ENCODE measurements around the gene RFTN2. TPM values are rescaled to one million over a fixed set of nuclear protein-coding genes. Genes with fewer than 3 reads are reported as not detected.

The RFTN2 gene
- polyA plus RNA-seq, 1 donor (not counting 4 experiments of a cell fraction or from before 2014, with no cell fraction given) = 0.37 TPM

- no peaks in the 10 kb centered on the region for H3K9me3 ChIP-seq (ENCODE audit: control insufficient read depth, low read depth, low read length)
- no peak overlapping the region for H3K9ac ChIP-seq (ENCODE audit: control insufficient read depth, extremely low read depth, insufficient read depth, low read length)
- no peak overlapping the region for H3K27ac ChIP-seq (ENCODE audit: control insufficient read depth, insufficient read depth, low read length)
- peaks cover 5% of the 10 kb centered on the region for H3K27me3 ChIP-seq (ENCODE audit: control insufficient read depth, extremely low read depth, insufficient read depth, low read length)
- no peaks in the 10 kb centered on the region for H3K4me1 ChIP-seq (ENCODE audit: control insufficient read depth, extremely low read depth, insufficient read depth, low read length)
- no peaks in the 10 kb centered on the region for H3K9me1 ChIP-seq (ENCODE audit: control insufficient read depth, extremely low read depth, insufficient read depth, low read length)
- dilution Hi-C loops (cut with MboI; ENCODE audit: extremely low pct_ligation_motif_present, low sequenced_read_pairs) = no loop called here
- H3K4me3 ChIP-seq (ENCODE audit: control insufficient read depth in 2 of 3, extremely low read depth in 1 of 3, insufficient read depth in 2 of 3, low read depth in 1 of 3, low read length in 3 of 3) = no peak overlapping the region
- H4K20me1 ChIP-seq (ENCODE audit: control insufficient read depth, extremely low read depth, insufficient read depth, low read length) = no peaks in the 10 kb centered on the region
- no peak overlapping the region for H3K4me2 ChIP-seq (ENCODE audit: control insufficient read depth, extremely low read depth, insufficient read depth, low read depth, low read length)
- no peak for TF ChIP-seq EZH2 (IDR thresholded peaks at IDR 0.05; ENCODE audit: low read length)
- TF ChIP-seq CTCF (optimal IDR thresholded peaks at IDR 0.05 in 1 of 3, IDR thresholded peaks at IDR 0.05 in 1 of 3, conservative IDR thresholded peaks at IDR 0.05 in 1 of 3; ENCODE audit: extremely low read depth in 1 of 3, insufficient read depth in 2 of 3, low read length in 3 of 3) = no peak
- H3K79me2 ChIP-seq (ENCODE audit: control insufficient read depth, insufficient read depth, low read length) = no peaks in the 10 kb centered on the region
- no peak overlapping the region for H2AFZ ChIP-seq (ENCODE audit: control insufficient read depth, low read length)
- FAIRE-seq (no peak), DNase-seq (ENCODE audit: low read depth, low spot score) (no peak)
- no peaks in the 10 kb centered on the region for H3K36me3 ChIP-seq (ENCODE audit: control insufficient read depth in 2 of 2, extremely low read depth in 1 of 2, insufficient read depth in 2 of 2, low read length in 2 of 2)
These were observed 796 bp downstream of the RFTN2 start for GRCh38 chr2:197674591-197674990.

GRCh38 chr2:197674060-197674459 lies 1.3 kb downstream of the RFTN2 start:
- no peak overlapping the region for H3K27ac ChIP-seq (ENCODE audit: control insufficient read depth, insufficient read depth, low read length)
- no peak for DNase-seq (ENCODE audit: low read depth, low spot score)
- H3K36me3 ChIP-seq (ENCODE audit: control insufficient read depth in 2 of 2, extremely low read depth in 1 of 2, insufficient read depth in 2 of 2, low read length in 2 of 2) = no peaks in the 10 kb centered on the region
- no peak for FAIRE-seq
- no peaks in the 10 kb centered on the region for H3K4me1 ChIP-seq (ENCODE audit: control insufficient read depth, extremely low read depth, insufficient read depth, low read length)
- no peak overlapping the region for H2AFZ ChIP-seq (ENCODE audit: control insufficient read depth, low read length)
- H3K79me2 ChIP-seq (ENCODE audit: control insufficient read depth, insufficient read depth, low read length) = no peaks in the 10 kb centered on the region
- H4K20me1 ChIP-seq (ENCODE audit: control insufficient read depth, extremely low read depth, insufficient read depth, low read length) = no peaks in the 10 kb centered on the region
- H3K9me3 ChIP-seq (ENCODE audit: control insufficient read depth, low read depth, low read length) = no peaks in the 10 kb centered on the region
- no peak for TF ChIP-seq EZH2 (IDR thresholded peaks at IDR 0.05; ENCODE audit: low read length)
- TF ChIP-seq CTCF (optimal IDR thresholded peaks at IDR 0.05 in 1 of 3, IDR thresholded peaks at IDR 0.05 in 1 of 3, conservative IDR thresholded peaks at IDR 0.05 in 1 of 3; ENCODE audit: extremely low read depth in 1 of 3, insufficient read depth in 2 of 3, low read length in 3 of 3) = no peak
- no peak overlapping the region for H3K4me3 ChIP-seq (ENCODE audit: control insufficient read depth in 2 of 3, extremely low read depth in 1 of 3, insufficient read depth in 2 of 3, low read depth in 1 of 3, low read length in 3 of 3)
- no peak overlapping the region for H3K4me2 ChIP-seq (ENCODE audit: control insufficient read depth, extremely low read depth, insufficient read depth, low read depth, low read length)
- no peaks in the 10 kb centered on the region for H3K9me1 ChIP-seq (ENCODE audit: control insufficient read depth, extremely low read depth, insufficient read depth, low read length)
- dilution Hi-C loops (cut with MboI; ENCODE audit: extremely low pct_ligation_motif_present, low sequenced_read_pairs) = no loop called here
- H3K27me3 ChIP-seq (ENCODE audit: control insufficient read depth, extremely low read depth, insufficient read depth, low read length) = peaks cover 5% of the 10 kb centered on the region
- no peak overlapping the region for H3K9ac ChIP-seq (ENCODE audit: control insufficient read depth, extremely low read depth, insufficient read depth, low read length)

Data from keratinocyte (primary cell).